HG03378 (cell line): ENCODE data around the gene FOXC2.

Source experiments
- ATAC-seq: cut with Tn5 transposase; IDR thresholded peaks from one replicate; pipeline ENCODE4 v1.9.1; 2021; ENCODE audit warnings: mild to moderate bottlenecking, moderate library complexity; ENCODE audit not compliant: unreplicated experiment

The FOXC2 gene

GRCh38 chr16:86571530-86571915 lies 4.9 kb downstream of the FOXC2 start:
- no peak for ATAC-seq

DNA sequence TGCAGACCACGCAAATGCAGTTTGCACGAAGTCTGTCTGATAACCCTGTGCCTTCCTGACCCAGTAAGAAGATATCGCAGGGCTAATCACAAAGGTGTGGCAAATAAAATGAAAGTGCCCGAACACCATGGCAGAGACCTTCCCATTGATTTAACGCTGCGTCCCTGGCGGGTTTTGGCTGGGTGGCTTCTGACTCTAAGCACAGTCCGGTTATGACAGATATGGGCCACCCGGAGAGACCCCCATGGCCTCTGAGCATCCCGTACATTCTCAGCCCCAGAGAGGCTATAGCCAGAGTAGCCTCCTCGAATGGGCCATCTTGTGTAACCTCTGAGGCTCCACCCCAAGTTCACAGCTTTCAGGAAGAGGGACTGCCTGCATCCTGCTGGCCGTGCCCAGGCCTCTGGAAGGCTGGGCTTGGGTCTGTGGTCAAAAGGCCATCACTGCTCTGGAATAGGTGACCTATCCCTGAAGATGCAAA lies 5.5 kb downstream of the FOXC2 start:
- ATAC-seq: no peak

DNA sequence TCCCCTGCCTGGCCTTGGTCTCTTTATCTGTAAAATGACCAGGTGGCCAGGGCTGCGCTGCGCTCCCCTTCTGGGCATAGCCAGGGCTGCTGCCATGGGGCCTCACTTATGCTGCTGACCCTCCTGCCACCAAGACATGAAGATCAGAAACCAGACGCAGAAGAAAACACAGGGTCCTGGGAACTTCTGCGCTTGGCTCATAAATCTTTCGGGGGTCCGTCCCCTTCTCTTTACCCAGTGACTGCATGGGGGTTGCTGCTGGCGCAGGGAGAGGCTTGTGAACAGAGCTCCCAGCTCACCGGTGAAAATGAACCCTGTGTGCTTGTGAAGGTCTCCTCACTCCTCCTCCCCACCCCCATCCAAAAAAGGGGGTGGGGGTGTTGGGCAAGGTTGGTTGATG lies 6.0 kb downstream of the FOXC2 start:
- ATAC-seq: no peak

DNA sequence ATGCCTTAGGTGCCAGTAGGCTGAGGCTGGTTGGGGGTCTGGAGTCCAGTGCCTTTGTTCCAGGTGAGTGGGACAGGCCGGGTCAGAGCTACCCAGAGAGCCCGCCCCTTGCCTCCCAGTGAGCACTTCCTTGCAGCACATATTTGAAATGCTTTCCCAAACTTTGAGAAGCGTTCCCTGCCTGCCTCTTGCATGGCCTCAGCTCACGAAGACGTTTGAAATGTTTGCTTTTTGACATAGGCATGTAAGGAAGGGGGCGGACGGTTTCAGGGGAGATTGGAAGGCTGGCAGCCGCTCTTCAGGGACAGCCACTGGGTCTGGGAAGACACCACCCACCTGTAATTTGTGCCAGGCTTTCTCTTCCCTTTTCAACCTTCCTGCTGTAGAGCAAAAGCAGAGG lies 6.6 kb downstream of the FOXC2 start:
- ATAC-seq: no peak

DNA sequence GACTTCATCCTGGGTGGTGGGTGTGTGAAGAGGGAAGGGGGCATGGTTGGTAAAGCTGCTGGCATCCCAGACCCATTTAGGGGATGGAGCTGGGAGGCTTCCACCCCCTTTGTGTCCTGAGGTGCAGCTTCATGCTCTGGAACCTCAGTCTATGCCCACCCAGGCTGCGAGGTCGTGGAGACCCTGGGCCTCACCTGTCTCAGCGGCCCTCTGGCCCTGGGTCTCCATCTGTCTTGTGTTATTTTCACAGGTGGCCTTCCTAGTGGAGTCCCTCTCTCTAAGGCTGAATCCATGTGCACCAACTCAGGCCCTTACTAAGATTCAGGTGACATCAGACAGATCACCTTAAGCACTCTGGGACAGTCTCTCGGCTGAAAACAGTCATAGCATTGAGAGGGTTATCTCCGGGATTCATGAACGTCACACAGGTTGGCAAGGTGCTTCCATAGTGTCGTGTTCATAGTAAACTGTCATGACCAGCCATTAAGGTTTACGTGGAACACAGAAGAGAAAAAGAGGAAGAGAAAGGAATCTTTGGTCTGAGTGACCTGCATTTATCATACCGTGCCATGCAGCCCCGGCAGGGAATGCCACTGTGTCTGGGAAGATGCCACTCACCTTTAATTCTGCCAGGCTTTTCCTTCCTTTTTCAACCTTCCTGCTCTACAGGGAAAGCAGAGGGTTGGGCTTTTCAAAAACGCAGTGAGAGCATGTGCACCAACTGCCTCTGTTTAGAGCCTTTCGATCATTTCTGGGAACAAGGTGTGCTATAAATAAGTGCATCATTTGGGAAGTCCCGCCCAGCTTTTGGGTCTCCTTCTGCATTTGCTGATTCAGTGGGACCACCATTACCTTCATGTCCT lies 7.2 kb downstream of the FOXC2 start:
- no peak for ATAC-seq

- no peak for ATAC-seq
Observed at GRCh38 chr16:86574646-86575045, 8.0 kb downstream of the FOXC2 start.

DNA sequence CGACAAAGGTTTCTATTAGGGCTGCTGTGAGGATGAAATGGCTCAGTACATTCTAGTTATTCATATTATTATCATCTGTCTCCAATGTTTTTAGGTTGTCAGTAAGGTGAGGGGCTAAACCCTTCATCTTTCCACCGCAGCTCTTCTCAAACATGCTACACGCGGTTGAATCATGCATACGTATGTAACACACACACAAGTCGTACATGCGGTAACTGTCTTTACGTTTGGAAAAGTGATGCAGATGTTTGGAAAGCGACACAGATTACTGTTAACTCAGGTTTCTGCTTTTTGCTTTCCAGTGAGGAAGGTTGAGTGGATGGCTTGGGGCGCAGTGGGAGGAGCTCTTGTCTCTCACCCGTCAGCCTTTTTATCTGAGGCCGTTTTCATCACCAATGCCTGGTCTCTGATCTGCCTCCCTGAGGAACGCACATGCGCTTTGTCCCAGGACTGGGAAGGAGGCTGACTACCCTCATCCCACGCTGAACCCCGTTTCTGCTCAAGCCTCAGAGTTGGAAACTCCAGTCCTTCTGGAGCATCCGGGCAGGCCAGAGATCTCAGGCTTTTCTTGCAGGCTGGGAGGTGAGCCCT lies 8.6 kb downstream of the FOXC2 start:
- ATAC-seq: no peak

- ATAC-seq: no peak
Observed at GRCh38 chr16:86575754-86576557, 9.3 kb downstream of the FOXC2 start.

GRCh38 chr16:86576591-86577313 lies 10.1 kb downstream of the FOXC2 start:
- no peak for ATAC-seq

DNA sequence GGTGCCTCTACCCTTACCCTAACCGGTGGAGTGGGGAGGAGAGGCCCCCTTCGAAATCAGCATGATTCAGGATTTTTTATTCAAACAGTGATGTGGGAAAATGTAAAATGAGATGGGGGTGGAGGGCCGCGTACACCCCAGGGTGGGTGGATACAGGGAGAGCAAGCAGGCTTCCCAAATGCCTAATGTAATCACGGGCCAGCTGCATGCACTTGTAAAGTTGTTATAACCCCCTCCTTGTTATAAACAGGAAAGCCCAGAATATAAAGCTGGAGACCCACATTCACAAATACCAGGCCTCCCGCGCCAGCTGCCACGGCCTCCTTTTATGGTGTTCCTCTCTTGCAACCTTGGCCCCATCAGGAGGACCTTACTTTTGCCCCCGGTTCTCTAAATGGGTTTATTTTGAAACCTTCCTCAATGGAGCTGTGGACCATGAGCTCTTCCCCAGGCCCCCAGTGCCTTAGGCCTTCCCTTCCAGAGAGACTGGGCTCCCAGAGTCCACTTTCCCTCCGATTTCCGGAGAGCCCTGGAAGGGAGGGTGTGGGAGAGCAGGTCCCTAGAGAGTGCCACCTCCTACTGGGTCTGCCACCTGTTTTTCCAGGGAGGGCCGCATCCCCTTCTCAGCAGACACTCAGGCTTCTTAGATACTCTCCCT lies 10.8 kb downstream of the FOXC2 start:
- ATAC-seq: no peak

DNA sequence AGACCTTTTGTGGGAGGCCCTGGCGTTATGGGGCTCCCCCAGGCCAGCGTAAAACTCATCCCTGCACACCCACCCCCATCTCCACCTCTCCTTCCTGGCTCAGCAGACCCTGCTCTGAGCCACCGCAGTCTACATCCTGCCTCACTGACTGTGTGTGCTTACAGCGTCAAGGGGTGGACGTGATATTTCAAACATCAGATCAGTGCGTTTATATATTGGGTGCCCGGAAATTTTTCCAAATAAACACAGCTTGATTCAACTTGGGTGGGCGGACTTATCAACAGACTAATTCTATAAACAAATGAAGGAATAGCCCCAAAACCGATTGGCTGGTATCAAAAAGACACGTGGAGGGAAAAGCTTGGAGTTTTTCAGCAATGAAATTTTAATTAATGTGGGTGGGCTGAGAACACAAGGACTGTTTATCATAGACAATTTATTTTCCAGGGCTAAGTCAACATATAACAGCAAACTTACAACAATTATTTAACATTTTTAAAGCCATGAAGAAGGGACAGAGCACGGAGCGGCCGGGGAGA lies 11.5 kb downstream of the FOXC2 start, which contains the start of gene FOXL1:
FOXL1 (plus strand) TSS at position 489 of the 539 bp plus-strand sequence. CDS start 175 bp downstream, outside the sequence.
- ATAC-seq: no peak

DNA sequence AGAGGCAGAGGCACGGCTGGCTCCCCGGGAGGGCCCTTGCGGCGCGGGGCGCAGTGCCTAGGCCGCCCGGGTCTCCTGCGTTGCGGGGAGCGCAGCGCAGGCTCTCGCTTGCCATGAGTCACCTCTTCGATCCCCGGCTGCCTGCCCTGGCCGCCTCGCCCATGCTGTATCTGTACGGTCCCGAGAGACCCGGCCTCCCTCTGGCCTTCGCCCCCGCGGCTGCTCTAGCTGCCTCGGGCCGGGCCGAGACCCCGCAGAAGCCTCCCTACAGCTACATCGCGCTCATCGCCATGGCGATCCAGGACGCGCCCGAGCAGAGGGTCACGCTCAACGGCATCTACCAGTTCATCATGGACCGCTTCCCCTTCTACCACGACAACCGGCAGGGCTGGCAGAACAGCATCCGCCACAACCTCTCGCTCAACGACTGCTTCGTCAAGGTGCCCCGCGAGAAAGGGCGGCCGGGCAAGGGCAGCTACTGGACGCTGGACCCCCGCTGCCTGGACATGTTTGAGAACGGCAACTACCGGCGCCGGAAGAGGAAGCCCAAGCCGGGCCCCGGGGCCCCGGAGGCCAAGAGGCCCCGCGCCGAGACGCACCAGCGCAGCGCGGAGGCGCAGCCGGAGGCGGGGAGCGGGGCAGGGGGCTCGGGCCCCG lies 12.1 kb downstream of the FOXC2 start:
- ATAC-seq: no peak

DNA sequence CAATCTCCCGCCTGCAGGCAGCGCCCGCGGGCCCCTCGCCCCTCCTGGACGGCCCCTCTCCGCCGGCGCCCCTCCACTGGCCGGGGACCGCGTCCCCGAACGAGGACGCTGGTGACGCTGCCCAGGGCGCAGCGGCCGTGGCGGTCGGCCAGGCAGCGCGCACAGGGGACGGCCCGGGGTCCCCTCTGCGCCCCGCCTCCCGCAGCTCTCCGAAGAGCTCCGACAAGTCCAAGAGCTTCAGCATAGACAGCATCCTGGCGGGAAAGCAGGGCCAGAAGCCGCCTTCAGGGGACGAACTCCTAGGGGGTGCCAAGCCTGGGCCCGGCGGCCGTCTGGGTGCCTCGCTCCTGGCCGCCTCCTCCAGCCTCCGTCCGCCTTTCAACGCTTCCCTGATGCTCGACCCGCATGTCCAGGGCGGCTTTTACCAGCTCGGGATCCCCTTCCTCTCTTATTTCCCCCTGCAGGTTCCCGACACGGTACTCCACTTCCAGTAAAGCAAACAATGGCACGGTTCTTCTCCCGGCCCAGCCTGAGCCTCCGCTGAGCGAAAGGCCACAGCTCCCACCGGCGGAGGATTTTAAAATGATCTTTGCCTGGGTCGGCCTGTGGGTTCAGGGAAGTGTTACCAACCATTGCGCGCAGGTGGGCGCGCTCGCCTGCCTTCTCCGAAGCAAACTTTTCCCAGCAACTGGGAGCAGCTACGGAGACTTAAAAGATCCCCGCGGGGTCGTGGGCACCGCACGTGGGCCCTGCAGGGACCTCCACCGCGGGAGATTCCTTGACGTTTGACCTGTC lies 12.8 kb downstream of the FOXC2 start:
- ATAC-seq: no peak

DNA sequence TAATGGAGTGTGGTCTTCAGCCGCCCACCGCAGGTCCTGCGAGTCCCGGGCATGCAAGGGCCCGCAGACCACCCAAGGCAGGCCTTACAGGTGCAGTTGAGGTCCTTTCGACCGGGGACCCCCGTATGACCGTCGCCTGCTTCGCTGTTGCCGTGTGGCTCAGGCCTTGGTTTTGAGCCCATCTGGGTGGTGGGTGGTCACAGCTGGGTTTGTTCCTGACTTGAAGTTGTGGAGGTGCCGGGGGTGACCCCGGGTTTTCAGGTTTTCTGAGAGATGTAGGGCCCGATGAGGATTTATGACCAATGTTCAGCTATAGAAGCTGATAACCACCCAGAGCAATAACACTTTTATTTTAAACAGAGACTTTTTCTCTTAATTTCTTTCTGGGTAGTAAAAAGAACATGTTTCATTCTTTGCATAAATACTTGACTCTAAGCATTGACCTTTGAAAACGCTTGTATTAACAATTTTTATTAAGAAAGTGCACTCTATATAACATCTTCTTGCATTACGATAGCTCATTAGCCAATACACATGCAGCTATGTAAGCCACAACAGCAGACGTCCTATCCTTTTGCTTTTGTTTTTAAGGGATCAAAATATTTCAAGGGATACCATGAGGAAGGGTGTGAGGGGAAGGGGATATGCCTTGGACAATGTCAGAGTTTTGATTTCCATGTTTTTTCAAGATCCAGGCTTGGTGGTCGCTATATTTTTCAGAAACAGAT lies 13.6 kb downstream of the FOXC2 start:
- ATAC-seq: no peak

GRCh38 chr16:86580791-86581170 lies 14.2 kb downstream of the FOXC2 start:
- ATAC-seq: no peak

- ATAC-seq: no peak
Observed at GRCh38 chr16:86581458-86581857, 14.8 kb downstream of the FOXC2 start.

DNA sequence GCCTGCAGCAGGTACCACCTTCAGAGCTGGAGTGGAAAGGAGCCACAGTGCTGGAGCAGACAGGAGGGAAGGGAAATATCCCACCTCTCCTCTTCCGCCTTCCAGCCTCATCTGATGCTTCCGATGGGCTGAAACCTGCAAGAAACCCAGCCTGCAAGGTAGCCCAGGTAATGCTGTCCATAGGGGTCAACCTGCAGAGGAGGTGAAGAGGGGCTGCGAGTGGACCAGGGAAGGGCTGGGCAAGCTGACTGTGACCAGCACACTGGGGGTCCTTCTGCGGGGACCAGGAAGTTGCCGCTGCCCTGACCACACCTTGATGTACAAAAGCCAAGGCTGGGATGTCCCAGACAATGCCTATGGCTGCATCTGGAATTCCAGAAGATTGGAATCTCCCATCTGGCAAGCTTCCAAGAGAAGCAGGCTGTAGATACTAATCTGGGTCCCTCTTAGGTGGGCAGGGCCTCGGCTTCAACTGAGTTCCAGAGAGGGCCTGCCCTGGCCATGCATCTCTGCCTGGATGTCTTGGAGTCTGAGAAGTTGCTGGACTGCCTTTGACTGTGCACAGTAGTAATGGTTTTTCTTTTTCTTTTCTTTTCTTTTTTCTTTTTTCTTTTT lies 17.5 kb downstream of the FOXC2 start:
- ATAC-seq: no peak
